Prostate gland (tissue), 2 donors: ENCODE data around the gene SPOP. TPM values are rescaled to one million over a fixed set of nuclear protein-coding genes. Genes with fewer than 3 reads are reported as not detected.

Source experiments
- DNase-seq: peaks from one replicate; pipeline ENCODE4 v3.0.0-alpha.2; 2019; ENCODE audit warnings: low spot score
- H3K27ac ChIP-seq, 2 donors: fragments of 200-600 bp; sonication (generic); 2 replicates each; pipeline ENCODE4 v1.5.1; 2017 to 2019
- H3K27me3 ChIP-seq: fragments of 200-600 bp; sonication (generic); replicated peaks from 2 replicates; pipeline ENCODE4 v1.5.1; 2019; ENCODE audit not compliant: insufficient read depth
- H3K36me3 ChIP-seq, 2 donors: fragments of 200-600 bp; sonication (generic); 1 replicate in 1 of 2; 2 replicates in 1 of 2; pipeline versions ENCODE4 v1.5.1 to v1.8.1; 2017 to 2019
- H3K4me1 ChIP-seq: fragments of 200-600 bp; sonication (generic); replicated peaks from 2 replicates; pipeline ENCODE4 v1.5.1; 2019
- H3K4me3 ChIP-seq, 2 donors: fragments of 200-600 bp; sonication (generic); 2 replicates each; pipeline ENCODE4 v1.5.1; 2017 to 2019
- H3K9me3 ChIP-seq: fragments of 200-600 bp; sonication (generic); 2 replicates; pipeline ENCODE4 v1.5.1; 2017
- POLR2A ChIP-seq: fragments of 450-650 bp; IDR thresholded peaks from one replicate; pipeline ENCODE4 v1.6.1; 2016; ENCODE audit warnings: antibody characterized with exemption, mild to moderate bottlenecking
- POLR2AphosphoS5 ChIP-seq: sonication (generic); formaldehyde crosslinking; IDR thresholded peaks from one replicate; pipeline ENCODE4 v1.6.1; 2017; ENCODE audit warnings: antibody characterized with exemption
- WGBS: methylation state at CpG from one replicate; pipeline ENCODE4 v1.1.5; 2018; 5-methylcytosine and 5-hydroxymethylcytosine counted together
- intact Hi-C: fragments of 100-400 bp; cut with DNase I; formaldehyde crosslinking; loops from one replicate; pipeline ENCODE4 v1.14.2; 2022
- total RNA-seq, 2 donors: library from RNA; depleted of rRNA; stranded (reverse); fragments of >200 nt; gene quantifications; one replicate each; pipeline ENCODE4 v1.1.0, GENCODE V29; 2016
- TF ChIP-seq, protein P1 (sequence below), 4 experiments: fragments of 200-600 bp in 2 of 4; fragments of 450-650 bp in 2 of 4; sonication (generic) in 2 of 4; IDR thresholded peaks; 1 replicate in 3 of 4; 2 replicates in 1 of 4; pipeline ENCODE4 v1.5.1; 2016 to 2019; ENCODE audit warnings: antibody characterized with exemption in 4 of 4, mild to moderate bottlenecking in 2 of 4, moderate library complexity in 2 of 4

Gene SPOP
- total RNA-seq, 2 donors from 2014 or later, result 80.8 to 93.0 TPM

GRCh38 chr17:49637050-49637449 lies 40.8 kb downstream of the SPOP start:
- no peaks in the 10 kb centered on the region for H3K4me1 ChIP-seq
- intact Hi-C loops, result no loop called here
- H3K9me3 ChIP-seq, result no peaks in the 10 kb centered on the region
- DNase-seq, result no peak
- H3K27me3 ChIP-seq, result no peaks in the 10 kb centered on the region
- TF ChIP-seq, protein P1, sequence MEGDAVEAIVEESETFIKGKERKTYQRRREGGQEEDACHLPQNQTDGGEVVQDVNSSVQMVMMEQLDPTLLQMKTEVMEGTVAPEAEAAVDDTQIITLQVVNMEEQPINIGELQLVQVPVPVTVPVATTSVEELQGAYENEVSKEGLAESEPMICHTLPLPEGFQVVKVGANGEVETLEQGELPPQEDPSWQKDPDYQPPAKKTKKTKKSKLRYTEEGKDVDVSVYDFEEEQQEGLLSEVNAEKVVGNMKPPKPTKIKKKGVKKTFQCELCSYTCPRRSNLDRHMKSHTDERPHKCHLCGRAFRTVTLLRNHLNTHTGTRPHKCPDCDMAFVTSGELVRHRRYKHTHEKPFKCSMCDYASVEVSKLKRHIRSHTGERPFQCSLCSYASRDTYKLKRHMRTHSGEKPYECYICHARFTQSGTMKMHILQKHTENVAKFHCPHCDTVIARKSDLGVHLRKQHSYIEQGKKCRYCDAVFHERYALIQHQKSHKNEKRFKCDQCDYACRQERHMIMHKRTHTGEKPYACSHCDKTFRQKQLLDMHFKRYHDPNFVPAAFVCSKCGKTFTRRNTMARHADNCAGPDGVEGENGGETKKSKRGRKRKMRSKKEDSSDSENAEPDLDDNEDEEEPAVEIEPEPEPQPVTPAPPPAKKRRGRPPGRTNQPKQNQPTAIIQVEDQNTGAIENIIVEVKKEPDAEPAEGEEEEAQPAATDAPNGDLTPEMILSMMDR (IDR thresholded peaks at IDR 0.05), result no peak
- TF ChIP-seq POLR2AphosphoS5 (no peak), POLR2A (no peak)
- no peaks in the 10 kb centered on the region for H3K36me3 ChIP-seq
- no peak overlapping the region for H3K4me3 ChIP-seq
- WGBS, result 84% methylated on average over 7 of the region's 7 CpGs
- no peak overlapping the region for H3K27ac ChIP-seq

DNA sequence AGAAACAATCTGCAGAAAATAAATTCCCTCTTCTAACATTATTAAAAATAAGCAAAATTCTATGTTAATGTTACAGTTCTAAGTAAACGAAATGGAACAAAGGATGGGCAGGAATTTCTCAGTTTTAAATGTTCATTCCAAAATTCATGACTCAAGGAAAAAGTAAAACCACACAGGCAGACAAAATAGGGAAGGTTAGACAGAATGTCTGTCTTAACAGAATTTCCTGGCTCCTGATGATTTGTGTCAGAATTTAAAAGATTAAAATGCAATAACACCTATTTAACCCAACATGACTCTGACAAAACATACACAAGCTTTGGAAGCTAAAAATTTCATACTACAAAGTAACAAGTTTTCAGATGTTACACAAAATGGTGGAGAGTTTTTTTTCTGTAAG lies 42.8 kb downstream of the SPOP start:
- intact Hi-C loops, result no loop called here
- Histone ChIP-seq H3K27ac (peak overlapping the region in 1 of 2 donors; percentile 41), H3K9me3 (no peaks in the 10 kb centered on the region), H3K36me3 (no peaks in the 10 kb centered on the region), H3K4me1 (no peaks in the 10 kb centered on the region), H3K4me3 (no peak overlapping the region), H3K27me3 (no peaks in the 10 kb centered on the region)
- no peak for DNase-seq
- 32% methylated on average over 1 of the region's 1 CpG for WGBS
- TF ChIP-seq, protein P1 (IDR thresholded peaks at IDR 0.05), result no peak
- no peak for TF ChIP-seq POLR2AphosphoS5
- TF ChIP-seq POLR2A, result no peak

DNA sequence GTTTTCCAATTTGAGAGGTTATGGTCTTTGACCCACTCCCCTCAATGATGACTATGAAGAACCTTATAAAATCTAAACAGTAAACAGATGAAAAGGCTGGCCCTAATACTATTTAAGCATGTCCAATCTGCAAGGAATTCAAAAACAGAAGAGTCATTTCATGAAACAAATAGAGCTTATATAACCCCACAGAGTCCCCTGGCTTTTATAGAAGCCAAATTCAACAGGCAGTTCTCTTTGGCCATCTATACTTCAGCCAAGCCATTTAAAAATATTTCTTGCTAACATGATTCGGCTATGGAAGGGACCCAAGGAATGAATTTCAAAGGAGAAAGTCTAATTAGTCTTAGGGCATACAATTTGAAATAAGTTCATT lies 43.4 kb downstream of the SPOP start:
- intact Hi-C loops, result no loop called here

GRCh38 chr17:49633762-49634484 lies 44.0 kb downstream of the SPOP start:
- no peak for DNase-seq
- no peak overlapping the region for H3K4me3 ChIP-seq
- H3K36me3 ChIP-seq, result no peaks in the 10 kb centered on the region
- TF ChIP-seq POLR2A, result no peak
- TF ChIP-seq, protein P1 (IDR thresholded peaks at IDR 0.05), result no peak
- TF ChIP-seq POLR2AphosphoS5, result no peak
- H3K4me1 ChIP-seq, result peaks cover 2% of the 10 kb centered on the region
- H3K27ac ChIP-seq, result peak overlapping the region; percentile 41 to 62
- WGBS, result 71% methylated on average over 4 of the region's 4 CpGs
- intact Hi-C loops, result no loop called here
- no peaks in the 10 kb centered on the region for H3K27me3 ChIP-seq
- no peaks in the 10 kb centered on the region for H3K9me3 ChIP-seq

More for the DNA sequence above, 43.4 kb downstream of the SPOP start:
- Histone ChIP-seq H3K27me3 (no peaks in the 10 kb centered on the region), H3K27ac (peak overlapping the region; percentile 41 to 62), H3K36me3 (no peaks in the 10 kb centered on the region), H3K9me3 (no peaks in the 10 kb centered on the region), H3K4me3 (no peak overlapping the region), H3K4me1 (no peaks in the 10 kb centered on the region)
- no peak for DNase-seq
- WGBS, result 39% methylated on average over 1 of the region's 1 CpG
- TF ChIP-seq POLR2AphosphoS5 (no peak), POLR2A (no peak)
- TF ChIP-seq, protein P1 (IDR thresholded peaks at IDR 0.05), result no peak

DNA sequence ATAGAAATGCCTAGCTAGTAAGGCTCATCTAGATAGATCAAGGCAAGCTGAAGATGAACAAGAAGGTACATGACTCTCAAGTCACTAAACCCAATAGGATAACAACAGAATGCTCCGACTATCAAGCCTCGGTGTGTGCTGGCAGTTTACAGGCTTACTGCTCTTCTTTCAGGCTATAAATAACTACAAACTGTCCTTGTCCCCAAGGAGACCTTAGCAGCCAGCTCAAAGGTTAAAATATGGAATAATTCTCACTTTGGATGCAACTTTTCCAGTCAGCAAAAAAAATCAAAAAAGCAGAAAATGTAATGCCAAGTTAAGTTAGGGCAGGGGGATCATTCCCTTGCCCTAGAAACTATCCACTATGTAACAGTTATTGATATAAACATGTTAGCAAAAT lies 44.6 kb downstream of the SPOP start:
- WGBS, result 20% methylated on average over 2 of the region's 2 CpGs
- H3K27me3 ChIP-seq, result no peaks in the 10 kb centered on the region
- peak overlapping the region; percentile 41 to 62 for H3K27ac ChIP-seq
- TF ChIP-seq, protein P1 (IDR thresholded peaks at IDR 0.05), result no peak
- TF ChIP-seq POLR2AphosphoS5 (no peak), POLR2A (no peak)
- no peaks in the 10 kb centered on the region for H3K36me3 ChIP-seq
- intact Hi-C loops, result no loop called here
- H3K4me1 ChIP-seq, result peaks cover 2% of the 10 kb centered on the region
- no peaks in the 10 kb centered on the region for H3K9me3 ChIP-seq
- no peak overlapping the region for H3K4me3 ChIP-seq
- no peak for DNase-seq
